ENCODE data around the gene DMPK. TPM values are rescaled to one million over a fixed set of nuclear protein-coding genes. Genes with fewer than 3 reads are reported as not detected.

The DMPK gene
- total RNA-seq, 1 experiment from 2014 or later, result 119 TPM

DNA sequence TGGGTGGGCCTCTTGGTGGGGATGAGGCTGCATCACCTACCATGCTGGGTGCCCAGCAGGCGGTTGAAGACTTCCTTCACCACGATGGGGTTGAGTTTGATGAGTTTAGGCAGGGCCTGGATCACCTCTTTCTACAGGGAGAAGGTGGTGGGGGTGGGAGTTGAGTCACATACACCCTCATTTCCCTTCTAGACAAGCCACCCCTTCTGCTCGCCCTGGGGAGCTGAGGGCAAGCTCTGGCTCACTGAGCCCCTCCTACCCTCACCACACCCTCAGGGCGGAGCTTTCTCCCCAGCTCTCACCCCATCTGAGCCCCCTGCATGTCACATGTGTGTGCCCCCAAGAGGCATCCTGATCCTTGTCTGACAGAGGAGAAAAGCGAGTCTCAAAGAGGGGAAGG, 40.4 kb upstream of the DMPK start:
- no peak for ATAC-seq
- no peaks in the 10 kb centered on the region; the same call in 1 of the 2 replicates for H3K4me1 ChIP-seq (ENCODE audit: control insufficient read depth, insufficient read depth, low read length)
- no peak overlapping the region for H3K4me3 ChIP-seq (ENCODE audit: low read depth in 2 of 2, low read length in 2 of 2)
- intact Hi-C loops (cut with micrococcal nuclease; ENCODE audit: unreplicated experiment) (no loop called here), in situ Hi-C loops (cut with HindIII; ENCODE audit: low pct_unique_long_range_greater_than_20kb, low sequenced_read_pairs) (no loop called here)
- DNase-seq (ENCODE audit: low read depth, low spot score), result no peak
- H3K9me3 ChIP-seq (ENCODE audit: control insufficient read depth, insufficient read depth, low read depth, low read length), result no peaks in the 10 kb centered on the region
- H3K36me3 ChIP-seq (ENCODE audit: control insufficient read depth, insufficient read depth, low read length), result no peaks in the 10 kb centered on the region
- TF ChIP-seq, protein P1, sequence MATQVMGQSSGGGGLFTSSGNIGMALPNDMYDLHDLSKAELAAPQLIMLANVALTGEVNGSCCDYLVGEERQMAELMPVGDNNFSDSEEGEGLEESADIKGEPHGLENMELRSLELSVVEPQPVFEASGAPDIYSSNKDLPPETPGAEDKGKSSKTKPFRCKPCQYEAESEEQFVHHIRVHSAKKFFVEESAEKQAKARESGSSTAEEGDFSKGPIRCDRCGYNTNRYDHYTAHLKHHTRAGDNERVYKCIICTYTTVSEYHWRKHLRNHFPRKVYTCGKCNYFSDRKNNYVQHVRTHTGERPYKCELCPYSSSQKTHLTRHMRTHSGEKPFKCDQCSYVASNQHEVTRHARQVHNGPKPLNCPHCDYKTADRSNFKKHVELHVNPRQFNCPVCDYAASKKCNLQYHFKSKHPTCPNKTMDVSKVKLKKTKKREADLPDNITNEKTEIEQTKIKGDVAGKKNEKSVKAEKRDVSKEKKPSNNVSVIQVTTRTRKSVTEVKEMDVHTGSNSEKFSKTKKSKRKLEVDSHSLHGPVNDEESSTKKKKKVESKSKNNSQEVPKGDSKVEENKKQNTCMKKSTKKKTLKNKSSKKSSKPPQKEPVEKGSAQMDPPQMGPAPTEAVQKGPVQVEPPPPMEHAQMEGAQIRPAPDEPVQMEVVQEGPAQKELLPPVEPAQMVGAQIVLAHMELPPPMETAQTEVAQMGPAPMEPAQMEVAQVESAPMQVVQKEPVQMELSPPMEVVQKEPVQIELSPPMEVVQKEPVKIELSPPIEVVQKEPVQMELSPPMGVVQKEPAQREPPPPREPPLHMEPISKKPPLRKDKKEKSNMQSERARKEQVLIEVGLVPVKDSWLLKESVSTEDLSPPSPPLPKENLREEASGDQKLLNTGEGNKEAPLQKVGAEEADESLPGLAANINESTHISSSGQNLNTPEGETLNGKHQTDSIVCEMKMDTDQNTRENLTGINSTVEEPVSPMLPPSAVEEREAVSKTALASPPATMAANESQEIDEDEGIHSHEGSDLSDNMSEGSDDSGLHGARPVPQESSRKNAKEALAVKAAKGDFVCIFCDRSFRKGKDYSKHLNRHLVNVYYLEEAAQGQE (IDR thresholded peaks at IDR 0.05; ENCODE audit: insufficient read depth in 1 of 2, low read depth in 2 of 2, low read length in 1 of 2), result no peak
- no peak for TF ChIP-seq TCF7L2 (IDR thresholded peaks at IDR 0.05; ENCODE audit: low read depth, low read length)
- TF ChIP-seq, protein P2, sequence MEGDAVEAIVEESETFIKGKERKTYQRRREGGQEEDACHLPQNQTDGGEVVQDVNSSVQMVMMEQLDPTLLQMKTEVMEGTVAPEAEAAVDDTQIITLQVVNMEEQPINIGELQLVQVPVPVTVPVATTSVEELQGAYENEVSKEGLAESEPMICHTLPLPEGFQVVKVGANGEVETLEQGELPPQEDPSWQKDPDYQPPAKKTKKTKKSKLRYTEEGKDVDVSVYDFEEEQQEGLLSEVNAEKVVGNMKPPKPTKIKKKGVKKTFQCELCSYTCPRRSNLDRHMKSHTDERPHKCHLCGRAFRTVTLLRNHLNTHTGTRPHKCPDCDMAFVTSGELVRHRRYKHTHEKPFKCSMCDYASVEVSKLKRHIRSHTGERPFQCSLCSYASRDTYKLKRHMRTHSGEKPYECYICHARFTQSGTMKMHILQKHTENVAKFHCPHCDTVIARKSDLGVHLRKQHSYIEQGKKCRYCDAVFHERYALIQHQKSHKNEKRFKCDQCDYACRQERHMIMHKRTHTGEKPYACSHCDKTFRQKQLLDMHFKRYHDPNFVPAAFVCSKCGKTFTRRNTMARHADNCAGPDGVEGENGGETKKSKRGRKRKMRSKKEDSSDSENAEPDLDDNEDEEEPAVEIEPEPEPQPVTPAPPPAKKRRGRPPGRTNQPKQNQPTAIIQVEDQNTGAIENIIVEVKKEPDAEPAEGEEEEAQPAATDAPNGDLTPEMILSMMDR (IDR thresholded peaks at IDR 0.05), result no peak
- no peak for TF ChIP-seq SIN3A (IDR thresholded peaks at IDR 0.05; ENCODE audit: borderline replicate concordance, insufficient read depth, low read depth, low read length)
- no peak for TF ChIP-seq POLR2AphosphoS5 (IDR thresholded peaks at IDR 0.05; ENCODE audit: low read depth, low read length)
- H3K27me3 ChIP-seq (ENCODE audit: control insufficient read depth, insufficient read depth, low read length), result no peaks in the 10 kb centered on the region
- ChIA-PET POLR2A (no interaction called here), CTCF (no interaction called here)
- BruUV-seq (replicated peaks), result no TSS peak
- H3K27ac ChIP-seq (ENCODE audit: low read length), result no peak overlapping the region

DNA sequence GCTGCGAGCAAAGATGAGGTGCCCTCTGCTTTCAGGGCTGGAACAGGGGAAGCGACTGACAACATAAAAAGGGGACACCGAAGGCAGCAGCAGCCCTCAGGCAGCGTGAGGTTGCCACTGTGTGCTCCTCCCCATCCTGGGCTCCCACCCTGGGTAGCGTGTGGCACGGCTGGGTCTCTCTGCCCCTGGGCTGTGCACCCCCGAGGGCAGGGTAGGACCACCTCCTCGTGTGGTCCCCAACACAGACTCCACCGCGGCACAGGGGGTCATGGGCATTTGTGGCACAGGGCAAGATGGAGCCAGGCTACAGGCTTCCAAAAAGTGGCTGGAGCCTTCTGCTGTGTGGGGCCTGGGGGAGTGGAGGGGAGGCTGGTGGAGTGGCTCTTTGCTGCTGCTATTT, 39.3 kb upstream of the DMPK start:
- DNase-seq (ENCODE audit: low read depth, low spot score) (no peak), ATAC-seq (no peak)
- Histone ChIP-seq H3K27ac (ENCODE audit: low read length) (no peak overlapping the region), H3K9me3 (ENCODE audit: control insufficient read depth, insufficient read depth, low read depth, low read length) (no peaks in the 10 kb centered on the region), H3K36me3 (ENCODE audit: control insufficient read depth, insufficient read depth, low read length) (no peaks in the 10 kb centered on the region), H3K4me3 (ENCODE audit: low read depth in 2 of 2, low read length in 2 of 2) (no peak overlapping the region), H3K27me3 (ENCODE audit: control insufficient read depth, insufficient read depth, low read length) (no peaks in the 10 kb centered on the region), H3K4me1 (ENCODE audit: control insufficient read depth, insufficient read depth, low read length) (no peaks in the 10 kb centered on the region; the same call in 1 of the 2 replicates)
- ChIA-PET POLR2A (no interaction called here), CTCF (no interaction called here)
- intact Hi-C loops (cut with micrococcal nuclease; ENCODE audit: unreplicated experiment) (no loop called here), in situ Hi-C loops (cut with HindIII; ENCODE audit: low pct_unique_long_range_greater_than_20kb, low sequenced_read_pairs) (no loop called here)
- no TSS peak for BruUV-seq (replicated peaks)
- TF ChIP-seq TCF7L2 (IDR thresholded peaks at IDR 0.05; ENCODE audit: low read depth, low read length) (no peak), SIN3A (IDR thresholded peaks at IDR 0.05; ENCODE audit: borderline replicate concordance, insufficient read depth, low read depth, low read length) (no peak), POLR2AphosphoS5 (IDR thresholded peaks at IDR 0.05; ENCODE audit: low read depth, low read length) (no peak)
- TF ChIP-seq, protein P1 (IDR thresholded peaks at IDR 0.05; ENCODE audit: insufficient read depth in 1 of 2, low read depth in 2 of 2, low read length in 1 of 2), result no peak
- TF ChIP-seq, protein P2 (IDR thresholded peaks at IDR 0.05), result no peak
